Neural crest cell (in vitro differentiated cells): Measurements from ENCODE around the gene KRT15. TPM values are rescaled to one million over a fixed set of nuclear protein-coding genes. Genes with fewer than 3 reads are reported as not detected.
"Not testable (repeated sequence)": the region's sequence is repeated elsewhere in the genome, so short reads cannot be mapped to it uniquely, and the experiment has no call there.

ENCODE experiments used
- DNase-seq: peaks from one replicate; pipeline ENCODE4 v3.0.0; 2021; ENCODE audit warnings: low read depth, mixed read lengths, low spot score
- H3K27ac Mint-ChIP-seq: one replicate; pipeline ENCODE4 v1.8.0; 2021; ENCODE audit warnings: mild to moderate bottlenecking, mixed read lengths; ENCODE audit not compliant: unreplicated experiment
- H3K27me3 Mint-ChIP-seq: 2 replicates; pipeline ENCODE4 v1.8.0; 2021; ENCODE audit warnings: low read depth, mild to moderate bottlenecking, mixed read lengths
- H3K36me3 Mint-ChIP-seq: 2 replicates; pipeline ENCODE4 v1.8.0; 2021; ENCODE audit warnings: low read depth, mild to moderate bottlenecking, mixed read lengths
- H3K4me1 Mint-ChIP-seq: 2 replicates; pipeline ENCODE4 v1.8.0; 2021; ENCODE audit warnings: mixed read lengths
- H3K4me3 Mint-ChIP-seq: one replicate; pipeline ENCODE4 v1.8.0; 2021; ENCODE audit warnings: mild to moderate bottlenecking, mixed read lengths
- H3K9me3 Mint-ChIP-seq: 2 replicates; pipeline ENCODE4 v1.8.0; 2021; ENCODE audit warnings: mixed read lengths
- CTCF ChIP-seq: fragments of 200-600 bp; sonication (generic); conservative IDR thresholded peaks from 2 replicates; pipeline ENCODE4 v1.5.0; 2021; ENCODE audit warnings: antibody characterized with exemption, mild to moderate bottlenecking
- total RNA-seq: library from RNA; stranded (reverse); gene quantifications from 2 replicates; pipeline ENCODE4 v1.2.1, GENCODE V29; 2021

Gene KRT15
- total RNA-seq, 1 donor from 2014 or later, result not detected

GRCh38 chr17:41544491-41544892, 25.8 kb upstream of the KRT15 start:
- no peak for TF ChIP-seq CTCF
- no peaks in the 10 kb centered on the region for H3K36me3 Mint-ChIP-seq
- no peak overlapping the region for H3K4me3 Mint-ChIP-seq
- H3K9me3 Mint-ChIP-seq, result peaks cover 3% of the 10 kb centered on the region
- no peak for DNase-seq
- H3K27me3 Mint-ChIP-seq, result no peaks in the 10 kb centered on the region
- H3K4me1 Mint-ChIP-seq, result peaks cover 30% of the 10 kb centered on the region
- H3K27ac Mint-ChIP-seq, result peak overlapping the region; percentile 47

GRCh38 chr17:41542786-41543185, 24.1 kb upstream of the KRT15 start:
- H3K27ac Mint-ChIP-seq, H3K36me3 Mint-ChIP-seq, DNase-seq, H3K4me3 Mint-ChIP-seq, H3K9me3 Mint-ChIP-seq, H3K27me3 Mint-ChIP-seq: not testable (repeated sequence)
- H3K4me1 Mint-ChIP-seq, result peaks cover 15% of the 10 kb centered on the region

- Mint-ChIP-seq H3K9me3 (peaks cover 3% of the 10 kb centered on the region), H3K27ac (no peak overlapping the region), H3K36me3 (no peaks in the 10 kb centered on the region), H3K4me3 (no peak overlapping the region), H3K27me3 (no peaks in the 10 kb centered on the region), H3K4me1 (peaks cover 13% of the 10 kb centered on the region)
- DNase-seq, result no peak
- TF ChIP-seq CTCF, result no peak
Measured at GRCh38 chr17:41542357-41542756, 23.7 kb upstream of the KRT15 start.

- no peak for DNase-seq
- Mint-ChIP-seq H3K27me3 (no peaks in the 10 kb centered on the region), H3K4me3 (no peak overlapping the region), H3K4me1 (peaks cover 7% of the 10 kb centered on the region), H3K9me3 (no peaks in the 10 kb centered on the region), H3K36me3 (no peaks in the 10 kb centered on the region), H3K27ac (no peak overlapping the region)
- TF ChIP-seq CTCF, result no peak
Measured at GRCh38 chr17:41540921-41541625, 22.4 kb upstream of the KRT15 start.

- peak overlapping the region; percentile 1 for H3K27ac Mint-ChIP-seq
- H3K36me3 Mint-ChIP-seq, result no peaks in the 10 kb centered on the region
- no peak for TF ChIP-seq CTCF
- H3K4me3 Mint-ChIP-seq, result no peak overlapping the region
- peaks cover under 1% of the 10 kb centered on the region for H3K27me3 Mint-ChIP-seq
- no peak for DNase-seq
- H3K4me1 Mint-ChIP-seq, result peaks cover 7% of the 10 kb centered on the region
- H3K9me3 Mint-ChIP-seq, result no peaks in the 10 kb centered on the region
Measured at GRCh38 chr17:41539979-41540701, 21.4 kb upstream of the KRT15 start.

GRCh38 chr17:41539071-41539492, 20.4 kb upstream of the KRT15 start:
- H3K27ac Mint-ChIP-seq, result no peak overlapping the region
- H3K27me3 Mint-ChIP-seq, result peaks cover 6% of the 10 kb centered on the region
- no peaks in the 10 kb centered on the region for H3K36me3 Mint-ChIP-seq
- no peaks in the 10 kb centered on the region for H3K9me3 Mint-ChIP-seq
- TF ChIP-seq CTCF, result no peak
- H3K4me1 Mint-ChIP-seq, result no peaks in the 10 kb centered on the region
- DNase-seq, result no peak
- no peak overlapping the region for H3K4me3 Mint-ChIP-seq
